Limb (tissue), 2 donors: Measurements from ENCODE around the gene ANTKMT.

Experiments used
- DNase-seq, 2 donors: peaks; one replicate each; pipeline ENCODE4 v3.0.0-alpha.2; 2016; ENCODE audit errors: extremely low spot score in 2 of 2

The ANTKMT gene

GRCh38 chr16:720990-721764 lies at the start of gene ANTKMT:
Gene ANTKMT (plus strand): TSS chr16:721146. CDS start chr16:721275, 129 bp downstream.
- DNase-seq = peak; percentile 64 to 89

- no peak for DNase-seq
Observed at GRCh38 chr16:671353-672131, 49.4 kb upstream of the ANTKMT start.

- no peak for DNase-seq
Observed at GRCh38 chr16:672371-672770, 48.6 kb upstream of the ANTKMT start.

- DNase-seq = no peak
Observed at GRCh38 chr16:672851-673250, 48.1 kb upstream of the ANTKMT start.

- no peak for DNase-seq
Observed at GRCh38 chr16:673399-673991, 47.5 kb upstream of the ANTKMT start.

- no peak for DNase-seq
Observed at GRCh38 chr16:674214-674881, 46.6 kb upstream of the ANTKMT start.

GRCh38 chr16:674968-675883 lies 45.7 kb upstream of the ANTKMT start, which contains the start of gene RHBDL1:
Gene RHBDL1 (plus strand): TSS chr16:675671. CDS start chr16:675791, 120 bp downstream.
- DNase-seq = no peak

- DNase-seq = no peak
Observed at GRCh38 chr16:675884-676564, 44.9 kb upstream of the ANTKMT start.

- DNase-seq = no peak
Observed at GRCh38 chr16:676565-676902, 44.4 kb upstream of the ANTKMT start.

GRCh38 chr16:676913-677312 lies 44.0 kb upstream of the ANTKMT start:
- no peak for DNase-seq

GRCh38 chr16:677316-678190 lies 43.4 kb upstream of the ANTKMT start:
- DNase-seq = no peak

- no peak for DNase-seq
Observed at GRCh38 chr16:678209-678857, 42.6 kb upstream of the ANTKMT start.

GRCh38 chr16:678858-679813 lies 41.8 kb upstream of the ANTKMT start:
- peak in 1 of 2 donors; percentile 63 for DNase-seq

GRCh38 chr16:679814-680624 lies 40.9 kb upstream of the ANTKMT start, which contains the start of gene STUB1:
Gene STUB1 (plus strand): TSS chr16:680410. CDS start chr16:680526, 116 bp downstream.
- peak; percentile 86 to 95 for DNase-seq

GRCh38 chr16:680625-680945 lies 40.4 kb upstream of the ANTKMT start:
- no peak for DNase-seq

GRCh38 chr16:680967-681745 lies 39.8 kb upstream of the ANTKMT start:
- DNase-seq = no peak
